Occipital lobe (tissue), 2 donors: ENCODE data around the gene CFAP20DC. TPM values are rescaled to one million over a fixed set of nuclear protein-coding genes. Genes with fewer than 3 reads are reported as not detected.
"Not testable (repeated sequence)": the region's sequence is repeated elsewhere in the genome, so short reads cannot be mapped to it uniquely, and the experiment has no call there.

Experiments
- DNase-seq: peaks from one replicate; lab custom pipeline; 2025; lab: John Stamatoyannopoulos, UW
- total RNA-seq: library from RNA; depleted of rRNA; stranded (reverse); fragments of >200 nt; gene quantifications from one replicate; pipeline ENCODE4 v1.2.3, GENCODE V29; 2014

The CFAP20DC gene
- total RNA-seq, 1 donor from 2014 or later = 4.4 TPM

GRCh38 chr3:58868097-58868779 lies 181.6 kb downstream of the CFAP20DC start:
- DNase-seq = no peak

DNA sequence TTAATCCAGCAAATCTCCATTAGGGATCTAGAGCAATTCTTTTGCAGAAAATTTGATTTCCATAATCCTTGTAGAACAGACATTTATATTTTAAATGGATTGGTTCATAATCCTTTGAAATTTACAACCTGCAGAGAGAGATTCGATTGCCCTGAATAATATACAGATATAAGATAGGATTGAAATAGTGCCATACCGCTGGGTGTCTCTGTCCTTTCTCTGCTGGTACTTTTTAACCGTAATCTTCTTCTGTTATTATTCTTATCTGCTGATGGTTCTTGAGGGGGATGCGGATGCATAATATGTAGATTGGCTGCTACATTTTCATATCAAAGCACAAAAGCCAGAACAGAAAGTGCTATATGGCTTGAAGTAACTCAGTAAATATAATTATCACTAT lies 182.2 kb downstream of the CFAP20DC start:
- no peak for DNase-seq

- DNase-seq = no peak
Observed at GRCh38 chr3:58866079-58866478, 183.7 kb downstream of the CFAP20DC start.

DNA sequence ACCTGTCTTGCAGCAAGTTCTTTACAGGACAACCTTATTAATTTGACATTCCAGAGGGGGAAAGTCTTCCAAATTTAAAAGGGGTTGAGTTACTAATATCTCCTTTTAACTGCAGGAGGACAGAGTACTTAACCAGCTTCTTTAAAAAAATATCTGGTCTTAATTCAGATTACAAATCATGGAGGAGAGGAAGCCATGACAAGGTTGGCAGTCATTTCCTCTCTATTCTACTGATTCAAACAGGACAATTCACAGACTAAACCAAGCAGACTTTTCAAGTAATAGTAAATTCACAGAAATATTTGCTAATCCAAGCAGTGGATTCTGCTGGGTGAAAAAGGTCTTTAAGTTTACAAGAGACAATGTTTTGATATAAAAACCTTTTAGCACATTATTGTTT lies 185.3 kb downstream of the CFAP20DC start:
- no peak for DNase-seq

DNA sequence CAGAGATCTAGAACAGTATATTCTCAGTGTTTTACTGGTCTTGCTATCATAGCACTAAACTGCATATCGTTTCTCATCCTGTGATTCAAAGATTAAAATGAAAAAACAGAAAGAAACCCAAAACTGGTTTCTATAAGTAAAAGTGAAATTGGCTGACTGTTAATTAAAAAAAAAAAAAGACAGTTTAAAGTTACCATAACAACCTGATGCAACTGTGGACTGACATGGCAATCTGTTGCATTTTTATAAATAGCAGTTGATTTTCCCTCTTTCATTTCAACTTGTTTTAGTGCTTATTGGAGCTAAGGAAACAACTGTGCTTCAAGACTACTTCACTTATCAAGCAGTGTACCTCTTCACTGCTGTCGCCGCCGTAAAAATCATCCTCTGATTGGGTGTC lies 186.6 kb downstream of the CFAP20DC start:
- no peak for DNase-seq

DNA sequence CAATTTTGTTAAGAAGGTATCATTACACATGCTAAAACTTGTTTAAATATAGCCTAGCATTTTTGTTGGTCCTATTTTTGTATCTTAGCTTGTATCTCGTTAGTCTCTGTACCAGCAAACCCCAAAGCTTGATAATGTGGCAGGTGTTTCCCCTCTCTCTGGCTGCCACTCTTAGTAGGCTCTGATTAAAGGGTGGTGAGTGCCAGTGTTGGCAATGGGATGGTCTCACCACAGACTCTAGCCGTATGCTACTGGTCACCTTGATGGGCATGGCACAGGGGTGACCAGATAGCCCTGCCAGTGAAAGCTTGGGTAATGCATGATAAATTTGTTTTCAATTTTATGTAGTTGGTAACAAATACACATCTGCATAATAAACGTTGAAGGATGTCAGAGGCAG lies 188.3 kb downstream of the CFAP20DC start:
- DNase-seq = no peak

DNA sequence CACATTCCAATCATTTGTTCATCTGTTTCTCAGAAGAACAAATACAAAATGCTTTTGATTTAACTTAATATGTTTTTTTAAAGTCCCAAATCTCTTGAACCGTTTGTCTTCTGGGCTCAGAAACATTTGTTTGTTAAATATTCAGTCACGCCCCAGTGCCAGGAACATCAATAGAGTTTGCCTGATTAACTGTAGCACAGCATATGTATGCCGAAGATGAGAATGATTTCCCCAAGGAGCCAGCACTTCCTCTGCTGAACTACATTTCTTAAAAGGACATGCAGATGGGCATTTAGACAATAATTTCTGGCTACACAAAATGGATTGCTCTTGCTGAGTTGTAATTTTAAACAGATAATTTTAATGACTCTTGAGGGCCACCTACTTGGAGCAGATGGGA lies 191.7 kb downstream of the CFAP20DC start:
- no peak for DNase-seq

DNA sequence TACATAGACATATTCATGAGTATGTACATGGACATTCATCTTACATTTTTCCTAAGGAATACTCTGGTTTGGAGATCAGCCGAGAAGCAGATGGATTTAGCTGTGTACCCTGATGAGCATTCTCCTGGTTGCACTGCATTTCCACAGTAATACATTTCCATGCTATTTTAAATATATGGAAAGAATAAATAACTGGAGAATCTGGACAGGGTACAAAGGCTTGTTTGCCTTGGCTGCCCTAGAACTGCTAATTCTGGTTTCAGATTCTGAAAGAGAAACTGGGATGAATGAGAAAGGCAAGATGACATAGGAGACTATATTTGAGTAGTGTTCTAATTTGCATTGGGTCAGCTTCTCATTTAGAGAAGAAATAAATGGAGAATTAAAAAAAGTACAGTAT lies 192.4 kb downstream of the CFAP20DC start:
- DNase-seq = no peak

DNA sequence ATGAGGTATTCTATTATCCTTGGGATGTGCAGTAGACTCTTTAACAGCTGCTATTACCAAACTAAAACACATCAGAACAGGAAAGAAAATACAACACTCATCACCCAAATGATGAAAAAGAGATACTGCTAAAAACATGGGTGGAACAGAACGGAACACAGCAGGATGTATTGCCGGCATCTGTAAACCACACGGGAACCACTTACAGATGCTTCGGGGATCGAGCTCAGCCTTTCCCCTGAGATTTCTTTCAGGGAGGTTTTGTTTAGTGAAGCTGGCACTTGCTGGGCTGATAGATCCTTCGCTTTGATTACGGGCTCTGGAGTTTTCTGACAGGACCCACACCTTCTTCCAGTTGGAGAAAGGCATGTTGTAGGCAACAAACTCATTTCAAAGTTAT lies 201.0 kb downstream of the CFAP20DC start:
- DNase-seq = no peak

DNA sequence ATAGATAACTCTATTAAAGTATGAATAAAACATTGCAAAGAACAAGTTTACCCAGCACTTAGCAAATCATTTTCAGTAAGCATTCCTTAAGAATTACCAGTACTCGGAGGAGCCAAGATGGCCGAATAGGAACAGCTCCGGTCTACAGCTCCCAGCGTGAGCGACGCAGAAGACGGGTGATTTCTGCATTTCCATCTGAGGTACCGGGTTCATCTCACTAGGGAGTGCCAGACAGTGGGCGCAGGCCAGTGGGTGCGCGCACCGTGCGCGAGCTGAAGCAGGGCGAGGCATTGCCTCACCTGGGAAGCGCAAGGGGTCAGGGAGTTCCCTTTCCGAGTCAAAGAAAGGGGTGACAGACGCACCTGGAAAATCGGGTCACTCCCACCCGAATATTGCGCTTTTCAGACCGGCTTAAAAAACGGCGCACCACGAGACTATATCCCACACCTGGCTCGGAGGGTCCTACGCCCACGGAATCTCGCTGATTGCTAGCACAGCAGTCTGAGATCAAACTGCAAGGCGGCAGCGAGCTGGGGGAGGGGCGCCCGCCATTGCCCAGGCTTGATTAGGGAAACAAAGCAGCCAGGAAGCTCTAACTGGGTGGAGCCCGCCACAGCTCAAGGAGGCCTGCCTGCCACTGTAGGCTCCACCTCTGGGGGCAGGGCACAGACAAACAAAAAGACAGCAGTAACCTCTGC lies 207.6 kb downstream of the CFAP20DC start:
- DNase-seq = not testable (repeated sequence)

DNA sequence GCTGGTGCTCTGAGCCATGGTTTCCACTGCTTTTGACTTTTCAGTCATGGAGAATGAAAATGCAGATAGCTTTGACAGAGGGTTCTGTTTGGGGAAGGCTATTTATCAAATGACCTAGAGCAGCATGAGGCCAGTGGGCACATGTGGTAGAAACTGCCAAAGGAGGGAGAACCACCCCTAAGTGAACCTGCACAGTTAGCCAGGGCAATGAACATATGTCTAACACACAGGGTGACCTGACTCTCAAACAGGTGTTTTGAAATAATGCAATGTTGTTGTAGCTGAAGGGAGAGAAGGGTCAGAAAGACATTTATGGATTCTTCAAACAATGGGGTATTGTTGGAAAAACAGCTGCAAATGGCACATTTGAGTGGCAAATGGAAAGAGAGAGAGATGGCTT lies 208.9 kb downstream of the CFAP20DC start:
- DNase-seq = no peak

DNA sequence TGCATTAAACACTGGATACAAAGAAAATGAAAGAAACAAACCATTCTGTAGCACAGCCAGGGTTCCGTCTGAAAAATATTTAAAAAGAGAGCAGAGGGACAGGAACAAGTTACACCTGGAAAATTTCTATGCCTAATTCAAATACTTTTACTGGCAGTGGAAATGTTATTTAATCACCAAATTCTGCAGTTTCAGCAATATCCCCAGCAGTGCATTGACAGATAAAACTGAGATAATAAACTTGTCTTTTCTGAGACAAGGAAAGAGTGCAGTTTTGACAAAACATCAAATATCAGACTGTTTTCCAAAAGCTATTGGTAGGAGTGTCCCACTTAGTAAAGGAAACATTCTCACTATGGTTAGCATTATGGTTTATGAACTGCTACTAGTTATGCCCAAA lies 209.9 kb downstream of the CFAP20DC start:
- no peak for DNase-seq

- no peak for DNase-seq
Observed at GRCh38 chr3:58839187-58839586, 210.6 kb downstream of the CFAP20DC start.

- DNase-seq = no peak
Observed at GRCh38 chr3:58837856-58838255, 212.0 kb downstream of the CFAP20DC start.

DNA sequence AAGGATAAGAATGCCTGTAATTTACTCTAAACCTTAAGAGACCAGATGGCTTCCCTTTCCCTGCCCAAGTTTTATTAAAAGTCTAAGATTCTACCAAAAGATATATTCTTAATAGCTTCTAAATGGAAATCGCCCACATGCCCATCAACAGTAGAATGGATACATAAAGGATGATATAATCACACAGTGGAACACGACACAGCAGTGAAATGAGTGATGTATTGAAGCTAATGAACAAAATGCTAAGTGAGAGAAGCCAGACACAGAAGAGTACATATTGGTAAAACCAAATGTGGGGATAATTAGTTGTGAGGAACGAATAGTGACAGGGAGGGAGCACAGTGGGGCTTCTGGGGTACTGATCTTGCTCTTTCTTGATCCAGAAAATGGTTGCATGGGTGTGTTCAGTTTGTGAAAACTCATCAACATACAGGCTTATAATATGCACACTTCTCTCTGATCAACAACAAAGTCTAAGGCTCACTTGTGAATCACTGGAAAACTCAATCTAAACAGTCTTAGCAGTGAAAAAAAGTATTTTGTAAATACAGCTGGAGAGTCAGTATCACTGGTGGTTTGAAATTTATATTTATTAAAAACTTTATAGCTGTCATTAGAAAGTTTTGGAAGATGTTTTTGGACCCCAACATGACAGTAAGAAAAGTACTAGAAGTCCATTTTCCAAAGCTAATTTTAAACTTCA lies 212.5 kb downstream of the CFAP20DC start:
- no peak for DNase-seq

GRCh38 chr3:58835086-58835485 lies 214.7 kb downstream of the CFAP20DC start:
- no peak for DNase-seq

GRCh38 chr3:58833491-58833890 lies 216.3 kb downstream of the CFAP20DC start:
- DNase-seq = no peak

DNA sequence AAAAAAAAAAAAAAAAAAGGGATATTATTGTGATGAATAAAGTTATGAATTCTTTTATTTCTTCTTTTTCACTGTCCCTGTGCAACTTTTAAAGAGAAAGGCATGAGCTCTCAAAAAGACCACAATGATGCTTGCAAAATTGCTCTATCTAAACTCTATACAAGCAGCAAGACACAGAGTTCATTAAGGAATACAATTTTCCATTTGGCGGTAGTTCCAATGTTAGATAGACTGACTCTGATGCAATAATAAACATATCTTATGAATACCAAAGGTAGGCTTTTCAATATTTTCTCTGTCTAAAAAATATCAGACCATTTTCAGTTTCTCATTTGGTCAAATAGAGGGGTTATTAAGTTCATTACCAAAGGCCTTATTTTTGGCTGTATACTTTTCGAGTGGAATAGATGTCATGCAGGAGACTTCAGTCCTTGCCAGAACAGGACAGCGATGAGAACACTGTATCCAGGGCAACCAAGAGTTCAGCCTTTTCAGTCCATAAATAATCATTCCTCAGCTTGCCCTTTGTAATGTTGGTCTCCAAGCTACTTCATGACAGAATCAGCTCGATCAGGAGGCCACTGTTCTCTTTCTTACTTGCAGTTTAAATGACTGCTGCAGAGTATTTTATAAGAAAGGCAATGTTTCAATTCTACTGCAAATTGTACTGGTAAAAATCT lies 220.4 kb downstream of the CFAP20DC start:
- no peak for DNase-seq

- no peak for DNase-seq
Observed at GRCh38 chr3:58824777-58825176, 225.0 kb downstream of the CFAP20DC start.

DNA sequence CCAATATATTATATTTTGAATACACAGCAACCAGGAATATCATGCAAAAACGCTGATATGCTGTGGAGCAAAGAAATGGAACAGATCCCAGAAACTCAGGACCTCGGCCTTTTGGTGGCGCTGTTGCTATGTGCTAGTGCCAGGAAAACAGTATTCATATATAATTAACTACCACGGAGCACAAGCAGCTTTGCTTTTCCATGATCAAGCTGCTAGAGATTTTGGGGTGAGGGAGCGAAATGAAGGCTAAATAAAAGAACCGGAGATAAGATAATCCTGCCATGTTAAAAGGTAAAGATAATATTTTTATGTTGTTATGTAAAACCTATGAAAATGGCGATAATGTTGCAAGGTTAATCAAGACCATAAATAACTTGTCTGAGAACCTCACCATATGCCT lies 225.5 kb downstream of the CFAP20DC start:
- peak; percentile 47 for DNase-seq

DNA sequence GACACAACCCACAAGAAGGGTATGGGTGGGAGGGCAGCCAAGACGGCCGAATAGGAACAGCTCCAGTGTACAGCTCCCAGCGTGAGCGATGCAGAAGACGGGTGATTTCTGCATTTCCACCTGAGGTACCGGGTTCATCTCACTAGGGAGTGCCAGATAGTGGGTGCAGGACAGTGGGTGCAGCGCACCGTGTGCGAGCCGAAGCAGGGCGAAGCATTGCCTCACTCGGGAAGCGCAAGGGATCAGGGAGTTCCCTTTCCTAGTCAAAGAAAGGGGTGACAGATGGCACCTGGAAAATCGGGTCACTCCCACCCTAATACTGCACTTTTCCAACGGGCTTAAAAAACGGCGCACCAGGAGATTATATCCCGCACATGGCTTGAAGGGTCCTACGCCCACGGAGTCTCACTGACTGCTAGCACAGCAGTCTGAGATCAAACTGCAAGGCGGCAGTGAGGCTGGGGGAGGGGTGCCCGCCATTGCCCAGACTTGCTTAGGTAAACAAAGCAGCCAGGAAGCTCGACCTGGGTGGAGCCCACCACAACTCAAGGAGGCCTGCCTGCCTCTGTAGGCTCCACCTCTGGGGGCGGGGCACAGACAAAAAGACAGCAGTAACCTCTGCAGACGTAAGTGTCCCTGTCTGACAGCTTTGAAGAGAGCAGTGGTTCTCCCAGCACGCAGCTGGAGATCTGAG lies 243.1 kb downstream of the CFAP20DC start:
- not testable (repeated sequence) for DNase-seq
